ENCODE data around the gene DTX1.
A peak's percentile ranks its signal among the peaks of the same experiment; 100 is the strongest.
"Not testable (repeated sequence)": the region's sequence is repeated elsewhere in the genome, so short reads cannot be mapped to it uniquely, and the experiment has no call there.

The DTX1 gene

GRCh38 chr12:113114447-113115178 lies 58.1 kb downstream of the DTX1 start:
- DNase-seq (ENCODE audit: low read depth in 2 of 2) = no peak

DNA sequence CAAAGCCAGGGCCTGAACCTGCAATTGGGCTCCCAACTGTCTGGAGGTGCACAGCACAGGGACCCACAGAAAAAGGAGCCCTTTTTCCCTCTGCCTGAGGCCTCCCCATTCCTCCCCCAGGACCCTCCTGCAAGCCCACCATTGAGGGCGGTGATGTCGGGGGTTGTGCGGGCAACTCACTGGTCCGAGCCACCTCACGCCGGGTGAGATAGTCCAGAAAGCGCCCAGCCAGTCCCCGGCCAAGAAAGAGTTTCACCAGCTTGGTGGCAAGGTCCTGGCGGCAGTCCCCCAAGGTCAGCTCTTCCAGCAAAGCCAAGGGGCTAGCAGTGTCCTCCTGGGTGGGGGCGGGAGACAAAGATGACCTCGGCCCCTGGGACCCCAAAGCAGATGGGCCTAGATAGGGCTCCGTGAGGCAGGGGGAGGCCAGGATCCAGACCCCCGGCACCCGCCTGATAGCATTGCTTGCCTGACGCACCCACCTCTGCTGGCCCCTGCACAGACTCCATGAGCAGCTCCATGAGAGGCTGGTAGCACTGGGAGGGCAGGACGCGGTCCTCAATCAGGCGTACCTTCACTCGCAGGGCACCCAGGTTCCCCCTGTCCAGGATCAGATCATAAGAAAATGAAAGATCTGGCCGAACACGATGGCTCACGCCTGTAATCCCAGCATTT lies 59.1 kb downstream of the DTX1 start:
- DNase-seq (ENCODE audit: low read depth in 2 of 2) = no peak

DNA sequence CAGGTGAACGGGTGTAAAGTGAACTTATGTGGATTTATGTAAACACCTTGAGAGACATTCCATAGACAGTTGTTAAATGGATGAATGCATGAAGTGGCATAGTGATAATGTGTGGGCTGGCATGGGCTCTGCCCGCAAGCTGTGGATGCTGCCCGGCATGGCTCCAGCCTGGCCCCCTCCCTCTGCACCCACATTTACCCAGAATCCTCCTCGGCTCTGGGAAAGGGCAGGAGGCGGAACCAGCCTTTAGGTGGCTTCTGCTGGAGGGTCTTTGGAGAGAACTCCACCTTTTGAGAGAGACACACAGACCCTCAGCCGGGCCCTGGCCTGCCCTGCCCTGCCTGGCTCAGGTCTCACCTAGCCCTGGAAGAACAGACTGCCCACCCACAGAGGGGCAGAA lies 60.3 kb downstream of the DTX1 start:
- no peak for DNase-seq (ENCODE audit: low read depth in 2 of 2)

DNA sequence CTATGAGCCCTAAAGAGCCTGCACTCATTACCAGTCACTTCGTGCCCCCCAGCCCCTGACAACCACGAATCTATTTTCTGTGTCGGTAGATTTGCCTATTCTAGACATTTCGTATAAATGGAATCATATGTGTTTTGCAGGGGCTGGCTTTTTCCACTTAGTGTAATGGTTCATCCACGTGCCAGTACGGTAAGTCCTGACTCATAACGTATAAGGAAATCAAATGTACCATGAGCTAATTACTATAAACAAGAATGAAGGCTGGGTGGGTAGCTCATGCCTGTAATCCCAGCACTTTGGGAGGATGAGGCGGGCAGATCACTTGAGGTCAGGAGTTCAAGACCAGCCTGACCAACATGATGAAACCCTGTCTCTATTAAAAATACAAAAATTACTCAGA lies 61.2 kb downstream of the DTX1 start:
- not testable (repeated sequence) for DNase-seq (ENCODE audit: low read depth in 2 of 2)

GRCh38 chr12:113118142-113118541 lies 61.6 kb downstream of the DTX1 start:
- no peak for DNase-seq (ENCODE audit: low read depth in 2 of 2)

DNA sequence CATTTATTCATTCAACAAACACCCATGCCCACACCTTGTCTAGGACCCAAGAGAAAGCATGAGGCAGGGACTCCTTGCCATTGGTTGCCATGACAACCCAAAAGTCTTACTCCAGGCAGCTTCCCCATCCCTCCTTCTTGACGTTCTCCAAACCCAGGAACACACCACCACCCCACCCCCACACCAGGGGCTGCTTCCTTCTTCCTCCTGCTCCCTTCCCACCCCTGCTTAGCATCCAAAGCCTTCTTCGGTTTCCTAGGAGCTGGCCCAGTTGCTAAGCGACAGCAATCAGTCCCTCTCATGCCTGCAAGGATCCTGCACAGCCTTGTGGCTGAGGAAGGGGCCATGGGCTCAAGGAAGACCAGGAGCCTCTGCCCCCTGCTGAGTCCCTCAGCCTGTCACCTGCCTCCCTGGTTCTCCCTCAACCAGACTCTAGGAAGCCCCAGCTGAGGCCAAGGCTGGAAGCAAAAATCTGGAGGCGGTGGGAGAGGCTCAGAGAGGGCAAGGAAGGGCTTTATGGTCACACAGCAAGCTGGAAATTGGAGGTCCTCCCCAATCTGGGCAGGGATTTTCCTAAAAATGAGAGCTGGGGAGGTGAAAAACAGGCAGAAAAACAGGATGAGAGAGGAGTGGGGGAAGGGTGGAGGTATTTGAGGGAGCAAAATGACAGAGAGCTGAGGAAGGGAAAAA lies 63.6 kb downstream of the DTX1 start:
- DNase-seq (ENCODE audit: low read depth in 2 of 2) = no peak

- DNase-seq (ENCODE audit: low read depth in 2 of 2) = no peak
Measured at GRCh38 chr12:113120670-113121370, 64.3 kb downstream of the DTX1 start.

- no peak for DNase-seq (ENCODE audit: low read depth in 2 of 2)
Measured at GRCh38 chr12:113127791-113128199, 71.3 kb downstream of the DTX1 start.

DNA sequence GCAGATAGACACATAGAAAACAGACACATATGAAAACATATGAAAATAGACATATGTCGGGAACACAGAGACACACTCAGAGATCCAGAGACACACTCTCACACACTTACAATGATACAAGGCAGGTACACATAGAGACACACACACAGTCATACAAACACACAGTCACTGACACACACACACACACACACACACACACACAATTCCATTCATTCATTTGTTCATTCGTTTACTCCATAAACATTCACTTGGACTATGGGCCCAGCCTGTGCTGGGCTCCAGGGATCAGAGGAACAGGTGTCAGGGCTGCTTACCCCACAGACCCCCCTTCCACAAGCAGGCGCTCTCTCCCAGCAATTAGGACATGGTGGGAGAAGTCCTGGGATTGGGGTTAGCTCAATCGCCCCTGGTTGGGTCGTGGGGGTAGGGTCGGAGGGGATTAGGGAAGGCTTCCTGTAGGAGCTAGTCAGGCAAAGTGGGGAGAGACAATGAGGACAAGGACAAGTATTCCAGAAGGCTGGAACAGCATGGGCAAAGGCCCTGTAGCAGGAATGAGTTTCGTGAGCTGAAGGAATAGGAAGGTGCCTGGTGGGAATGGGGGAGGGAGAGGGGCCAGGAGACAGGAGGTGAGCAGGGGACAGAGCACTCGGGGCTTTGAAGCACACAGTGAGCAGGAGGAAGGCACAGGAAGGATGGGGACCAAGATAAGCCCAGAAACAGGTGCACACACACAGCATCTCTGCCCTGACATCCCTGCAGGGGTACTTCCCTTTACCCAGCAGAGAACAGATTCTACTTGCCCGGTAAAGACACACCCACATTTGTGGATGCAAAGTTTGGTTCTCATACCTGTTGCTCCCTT lies 72.5 kb downstream of the DTX1 start:
- DNase-seq (ENCODE audit: low read depth in 2 of 2) = no peak

DNA sequence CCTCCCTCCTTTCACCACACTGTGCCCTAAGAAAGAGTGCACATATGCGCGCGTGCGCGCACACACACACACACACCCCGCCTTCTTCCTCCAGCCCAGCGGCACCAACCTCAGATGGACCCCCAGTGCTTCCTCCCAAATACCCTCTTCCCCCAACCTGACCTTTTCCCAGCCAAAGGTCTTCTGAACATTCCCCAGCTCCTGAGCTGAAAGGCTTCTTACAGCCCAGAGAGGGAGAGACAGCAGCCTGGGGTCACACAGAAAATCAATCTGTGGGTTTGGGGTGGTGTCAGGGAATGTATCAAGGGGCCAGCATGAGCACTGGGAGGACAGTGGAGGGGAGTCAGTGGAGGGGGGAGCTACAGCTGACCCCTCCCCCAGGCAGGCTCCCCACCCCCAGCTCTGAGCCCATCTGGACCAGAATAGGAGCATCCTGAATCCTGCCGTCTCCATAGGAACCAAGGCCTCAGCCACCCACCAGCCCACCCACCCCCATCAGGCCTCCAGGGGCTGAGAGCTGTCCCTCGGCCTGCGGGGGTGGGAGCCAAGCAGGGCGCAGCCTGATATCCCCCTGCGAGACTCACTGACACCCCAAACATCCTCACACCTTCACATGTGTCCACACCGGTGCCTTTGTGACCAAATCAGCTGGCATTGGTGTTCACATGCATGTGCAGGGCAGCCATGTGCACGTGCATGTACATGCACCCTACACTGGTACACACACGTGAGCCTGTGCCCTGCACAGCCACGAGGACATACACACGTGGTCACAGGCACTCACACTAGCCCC lies 73.3 kb downstream of the DTX1 start:
- no peak for DNase-seq (ENCODE audit: low read depth in 2 of 2)

- DNase-seq (ENCODE audit: low read depth in 2 of 2) = no peak
Measured at GRCh38 chr12:113130457-113131135, 74.1 kb downstream of the DTX1 start.

- no peak for DNase-seq (ENCODE audit: low read depth in 2 of 2)
Measured at GRCh38 chr12:113131556-113131955, 75.0 kb downstream of the DTX1 start.

GRCh38 chr12:113133036-113133435 lies 76.5 kb downstream of the DTX1 start:
- DNase-seq (ENCODE audit: low read depth in 2 of 2) = no peak

DNA sequence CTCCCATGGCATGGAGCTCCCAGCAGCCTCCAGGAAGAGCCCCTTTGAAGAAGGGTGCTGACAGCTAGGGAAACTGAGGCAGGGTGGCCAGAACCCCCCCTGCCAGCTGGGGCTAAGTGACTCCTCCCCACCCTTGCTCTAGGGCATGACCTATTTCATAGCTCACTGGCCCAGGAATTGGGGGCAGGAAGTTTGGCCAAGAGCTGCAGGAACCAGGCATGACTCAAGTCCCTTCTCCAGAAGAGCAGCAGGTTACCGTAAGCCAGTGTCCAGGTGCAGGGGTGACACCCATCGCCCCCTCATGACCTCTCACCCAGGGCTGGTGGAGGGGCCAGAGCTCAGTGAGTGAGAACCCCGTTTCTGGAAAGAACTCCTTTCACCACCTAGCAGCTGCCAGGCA lies 77.1 kb downstream of the DTX1 start:
- DNase-seq (ENCODE audit: low read depth in 2 of 2) = no peak

DNA sequence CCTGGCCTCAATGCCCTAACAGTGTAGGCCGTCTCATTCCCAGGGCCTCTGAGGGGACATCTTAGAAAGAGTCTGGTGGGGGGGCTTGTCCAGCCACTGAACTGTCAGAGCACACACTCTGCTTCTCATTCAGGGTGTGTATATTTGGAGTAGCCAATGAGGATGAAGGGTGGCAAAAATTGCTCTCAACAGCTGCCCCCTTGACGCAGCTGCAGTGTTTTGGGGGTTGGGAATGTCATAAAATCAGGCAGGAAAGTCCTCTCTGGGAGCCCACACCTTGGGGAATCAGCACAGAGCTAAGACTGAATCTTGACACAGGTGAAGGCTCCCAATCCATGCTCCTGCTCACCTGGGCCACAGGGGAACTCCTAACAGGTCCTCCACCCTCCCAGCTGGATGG lies 77.5 kb downstream of the DTX1 start:
- no peak for DNase-seq (ENCODE audit: low read depth in 2 of 2)

- DNase-seq (ENCODE audit: low read depth in 2 of 2) = no peak
Measured at GRCh38 chr12:113134521-113134951, 78.0 kb downstream of the DTX1 start.

DNA sequence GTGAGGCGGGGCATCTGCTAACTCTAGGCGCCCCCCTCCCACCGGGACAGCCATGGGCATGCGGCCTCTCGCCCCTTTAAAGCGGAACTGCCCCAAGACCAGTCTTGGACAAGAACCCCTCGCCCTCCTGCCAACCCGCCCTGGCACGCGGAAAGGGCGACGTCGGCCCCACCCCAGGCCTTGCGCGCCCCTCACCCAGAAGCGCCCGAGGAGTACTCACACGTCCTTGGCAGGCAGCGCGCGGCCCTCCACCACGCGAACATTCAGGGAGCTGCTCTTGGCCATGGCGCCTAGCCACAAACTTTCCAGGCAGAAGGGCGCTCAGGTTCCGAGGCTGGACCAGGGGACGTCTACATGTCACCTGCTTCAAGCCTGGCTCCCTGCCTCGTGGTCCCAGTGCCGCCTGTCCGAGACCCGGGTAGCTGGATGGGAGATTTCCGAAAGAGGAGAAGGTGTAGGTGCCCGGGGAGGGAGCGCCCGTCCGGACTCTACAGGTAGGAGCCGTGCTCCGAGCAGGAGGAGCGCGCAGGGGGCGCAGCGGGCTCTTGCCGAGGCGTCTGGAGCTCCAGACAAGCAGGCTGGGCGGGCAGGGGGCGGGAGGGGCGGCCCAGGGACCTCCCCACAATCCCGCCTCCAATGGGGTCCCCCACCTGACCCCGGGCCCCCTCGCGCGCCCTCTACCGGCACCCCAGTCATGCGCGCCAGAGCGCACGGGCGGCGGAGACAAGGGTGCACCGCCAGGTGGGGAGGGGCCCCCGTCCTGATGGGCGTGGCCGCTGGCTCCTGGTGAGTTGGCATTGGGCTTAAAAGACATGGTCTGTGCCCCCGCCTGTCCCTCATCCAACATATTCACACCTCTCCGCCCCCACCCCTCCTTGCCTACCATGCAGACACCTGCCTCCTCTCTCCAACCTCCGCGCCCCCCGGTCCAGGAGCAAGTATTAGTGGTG lies 78.9 kb downstream of the DTX1 start, which contains the start of gene RASAL1:
TSS of gene RASAL1 (minus strand) at position 584 of the 950 bp plus-strand sequence. CDS start at position 285, 299 bp downstream.
- peak; percentile 75 to 84 for DNase-seq (ENCODE audit: low read depth in 2 of 2)

Measured in stimulated activated CD8-positive, alpha-beta memory T cell treated with anti-CD3 and anti-CD28 coated beads, Interleukin-2, amount 100 ng/mL, for 48 hours (primary cell).